Parathyroid adenoma (tissue), 2 donors: ENCODE results near the gene SHC2.

Source experiments
- H2AFZ ChIP-seq: fragments of 300-600 bp; sonication (generic); one replicate; pipeline ENCODE4 v1.7.0; 2017; ENCODE audit warnings: antibody characterized with exemption, mild to moderate bottlenecking
- H3K27ac ChIP-seq: fragments of 300-600 bp; sonication (generic); one replicate; pipeline ENCODE4 v1.7.0; 2017
- H3K27me3 ChIP-seq: fragments of 300-600 bp; sonication (generic); one replicate; pipeline ENCODE4 v1.7.0; 2017; ENCODE audit warnings: low read length; ENCODE audit not compliant: control insufficient read depth, insufficient read depth
- H3K36me3 ChIP-seq: fragments of 300-600 bp; sonication (generic); one replicate; pipeline ENCODE4 v1.7.0; 2017; ENCODE audit warnings: low read length; ENCODE audit not compliant: control insufficient read depth, insufficient read depth
- H3K4me1 ChIP-seq: fragments of 300-600 bp; sonication (generic); one replicate; pipeline ENCODE4 v1.7.0; 2017; ENCODE audit warnings: control low read depth
- H3K4me2 ChIP-seq: fragments of 300-600 bp; sonication (generic); one replicate; pipeline ENCODE4 v1.7.0; 2017; ENCODE audit warnings: low read length
- H3K4me3 ChIP-seq: fragments of 300-600 bp; sonication (generic); one replicate; pipeline ENCODE4 v1.7.0; 2017; ENCODE audit warnings: low read depth, low read length
- H3K79me2 ChIP-seq: fragments of 300-600 bp; sonication (generic); one replicate; pipeline ENCODE4 v1.7.0; 2017; ENCODE audit warnings: control low read depth
- H3K9ac ChIP-seq: fragments of 300-600 bp; sonication (generic); one replicate; pipeline ENCODE4 v1.7.0; 2017; ENCODE audit warnings: mild to moderate bottlenecking
- H3K9me3 ChIP-seq: fragments of 300-600 bp; sonication (generic); one replicate; pipeline ENCODE4 v1.7.0; 2017; ENCODE audit warnings: low read length; ENCODE audit not compliant: control insufficient read depth
- TF ChIP-seq, protein P1 (sequence below): fragments of 300-600 bp; sonication (generic); IDR thresholded peaks from one replicate; pipeline ENCODE4 v1.7.0; 2017; ENCODE audit warnings: antibody characterized with exemption, mild to moderate bottlenecking
- donor health status: primary hyperparathyroidism.

The SHC2 gene

DNA sequence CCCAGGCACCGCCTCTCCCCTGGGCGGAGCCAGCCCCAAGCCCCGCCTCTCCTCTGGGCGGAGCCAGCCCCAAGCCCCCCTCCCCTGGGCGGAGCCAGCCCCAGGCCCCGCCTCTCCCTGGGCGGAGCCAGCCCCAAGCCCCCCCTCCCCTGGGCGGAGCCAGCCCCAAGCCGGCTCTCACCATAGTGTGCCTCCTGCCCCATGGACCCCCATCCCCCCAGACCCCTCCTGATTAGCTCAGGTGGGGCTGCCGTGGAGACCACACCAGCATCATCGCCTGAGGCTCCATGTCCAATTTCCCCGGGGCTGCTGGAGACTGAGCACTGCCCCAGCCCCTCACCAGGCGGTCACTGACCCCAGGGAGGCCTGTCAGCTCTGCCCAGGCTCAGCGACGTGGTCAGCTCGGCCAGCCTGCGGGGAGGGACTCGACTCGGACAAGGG is 31.3 kb upstream of the SHC2 start:
- Histone ChIP-seq H3K36me3 (no peaks in the 10 kb centered on the region), H3K79me2 (no peaks in the 10 kb centered on the region), H2AFZ (no peak overlapping the region), H3K4me3 (no peak overlapping the region), H3K27me3 (no peaks in the 10 kb centered on the region), H3K9ac (no peak overlapping the region), H3K27ac (no peak overlapping the region), H3K4me1 (no peaks in the 10 kb centered on the region), H3K4me2 (no peak overlapping the region), H3K9me3 (no peaks in the 10 kb centered on the region)
- TF ChIP-seq, protein P1, sequence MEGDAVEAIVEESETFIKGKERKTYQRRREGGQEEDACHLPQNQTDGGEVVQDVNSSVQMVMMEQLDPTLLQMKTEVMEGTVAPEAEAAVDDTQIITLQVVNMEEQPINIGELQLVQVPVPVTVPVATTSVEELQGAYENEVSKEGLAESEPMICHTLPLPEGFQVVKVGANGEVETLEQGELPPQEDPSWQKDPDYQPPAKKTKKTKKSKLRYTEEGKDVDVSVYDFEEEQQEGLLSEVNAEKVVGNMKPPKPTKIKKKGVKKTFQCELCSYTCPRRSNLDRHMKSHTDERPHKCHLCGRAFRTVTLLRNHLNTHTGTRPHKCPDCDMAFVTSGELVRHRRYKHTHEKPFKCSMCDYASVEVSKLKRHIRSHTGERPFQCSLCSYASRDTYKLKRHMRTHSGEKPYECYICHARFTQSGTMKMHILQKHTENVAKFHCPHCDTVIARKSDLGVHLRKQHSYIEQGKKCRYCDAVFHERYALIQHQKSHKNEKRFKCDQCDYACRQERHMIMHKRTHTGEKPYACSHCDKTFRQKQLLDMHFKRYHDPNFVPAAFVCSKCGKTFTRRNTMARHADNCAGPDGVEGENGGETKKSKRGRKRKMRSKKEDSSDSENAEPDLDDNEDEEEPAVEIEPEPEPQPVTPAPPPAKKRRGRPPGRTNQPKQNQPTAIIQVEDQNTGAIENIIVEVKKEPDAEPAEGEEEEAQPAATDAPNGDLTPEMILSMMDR, result no peak

DNA sequence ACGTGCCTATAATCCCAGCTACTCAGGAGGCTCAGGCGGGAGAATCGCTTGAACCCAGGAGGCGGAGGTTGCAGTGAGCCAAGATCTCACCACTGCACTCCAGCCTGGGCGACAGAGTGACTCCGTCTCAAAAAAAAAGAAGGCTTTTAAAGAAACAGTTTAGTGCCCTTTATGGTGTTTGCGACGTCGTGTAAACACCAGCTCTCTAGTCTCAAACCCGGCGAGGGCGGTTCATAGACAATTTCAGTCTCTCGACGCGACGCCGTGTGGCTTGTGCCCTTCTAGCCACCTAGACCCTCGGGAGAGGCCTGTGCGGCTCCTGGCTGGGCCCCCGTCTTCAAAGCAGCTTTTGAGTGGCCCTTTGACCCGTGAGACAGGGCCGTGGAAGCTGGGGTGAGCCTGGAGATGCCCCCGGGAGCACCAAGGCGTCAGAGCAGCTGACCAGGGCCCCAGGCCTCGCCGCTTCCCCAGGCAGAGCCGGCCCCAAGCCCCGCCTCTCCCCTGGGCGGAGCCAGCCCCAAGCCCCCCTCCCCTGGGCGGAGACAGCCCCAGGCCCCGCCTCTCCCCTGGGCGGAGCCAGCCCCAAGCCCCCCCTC is 30.4 kb upstream of the SHC2 start:
- H3K9ac ChIP-seq, result no peak overlapping the region
- no peaks in the 10 kb centered on the region for H3K27me3 ChIP-seq
- H3K4me3 ChIP-seq, result no peak overlapping the region
- H3K36me3 ChIP-seq, result no peaks in the 10 kb centered on the region
- H3K4me1 ChIP-seq, result no peaks in the 10 kb centered on the region
- H3K4me2 ChIP-seq, result no peak overlapping the region
- H2AFZ ChIP-seq, result no peak overlapping the region
- no peaks in the 10 kb centered on the region for H3K9me3 ChIP-seq
- H3K27ac ChIP-seq, result no peak overlapping the region
- no peaks in the 10 kb centered on the region for H3K79me2 ChIP-seq
- TF ChIP-seq, protein P1, result no peak

DNA sequence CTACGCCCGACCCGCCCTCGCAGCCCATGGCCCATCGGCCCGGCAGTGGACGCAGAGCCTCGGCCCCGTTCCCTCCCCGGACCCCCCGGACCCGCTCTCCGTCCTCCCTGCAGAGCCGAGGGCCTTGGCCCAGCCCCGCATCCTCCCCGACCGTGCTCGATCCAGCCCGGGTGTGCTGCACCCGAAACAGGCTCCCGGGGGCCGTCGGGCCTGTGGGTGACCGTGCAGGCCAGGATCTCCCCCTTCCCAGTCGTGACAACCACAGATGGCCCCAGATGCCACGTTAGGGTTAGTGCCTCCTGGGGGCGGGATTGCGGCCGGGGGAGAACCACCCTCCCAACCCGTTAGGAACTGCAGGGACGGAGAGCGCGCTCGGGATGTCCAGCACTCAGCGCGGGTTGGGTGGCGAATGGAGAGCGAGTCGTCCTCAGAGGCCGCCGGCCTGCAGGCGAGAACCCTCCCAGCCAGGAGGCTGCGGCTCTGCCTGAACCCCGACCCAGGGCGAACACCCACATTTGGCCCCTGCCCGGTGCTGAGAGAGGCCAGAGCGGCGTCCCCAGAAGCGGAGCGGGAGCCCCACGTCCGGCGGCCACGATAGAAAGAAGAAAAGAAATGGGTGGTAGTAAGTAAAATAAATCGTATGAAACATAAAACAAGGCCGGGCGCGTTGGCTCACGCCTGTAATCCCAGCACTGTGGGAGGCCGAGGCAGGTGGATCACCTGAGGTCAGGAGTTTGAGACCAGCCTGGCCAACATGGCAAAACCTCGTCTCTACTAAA is 28.8 kb upstream of the SHC2 start:
- peak overlapping the region; percentile 98 for H3K4me2 ChIP-seq
- H3K27me3 ChIP-seq, result no peaks in the 10 kb centered on the region
- no peaks in the 10 kb centered on the region for H3K4me1 ChIP-seq
- peak overlapping the region; percentile 86 for H3K27ac ChIP-seq
- H3K9ac ChIP-seq, result peak overlapping the region; percentile 90
- TF ChIP-seq, protein P1, result no peak
- peak overlapping the region; percentile 97 for H2AFZ ChIP-seq
- peak overlapping the region; percentile 87 for H3K4me3 ChIP-seq
- H3K9me3 ChIP-seq, result no peaks in the 10 kb centered on the region
- no peaks in the 10 kb centered on the region for H3K79me2 ChIP-seq
- no peaks in the 10 kb centered on the region for H3K36me3 ChIP-seq

DNA sequence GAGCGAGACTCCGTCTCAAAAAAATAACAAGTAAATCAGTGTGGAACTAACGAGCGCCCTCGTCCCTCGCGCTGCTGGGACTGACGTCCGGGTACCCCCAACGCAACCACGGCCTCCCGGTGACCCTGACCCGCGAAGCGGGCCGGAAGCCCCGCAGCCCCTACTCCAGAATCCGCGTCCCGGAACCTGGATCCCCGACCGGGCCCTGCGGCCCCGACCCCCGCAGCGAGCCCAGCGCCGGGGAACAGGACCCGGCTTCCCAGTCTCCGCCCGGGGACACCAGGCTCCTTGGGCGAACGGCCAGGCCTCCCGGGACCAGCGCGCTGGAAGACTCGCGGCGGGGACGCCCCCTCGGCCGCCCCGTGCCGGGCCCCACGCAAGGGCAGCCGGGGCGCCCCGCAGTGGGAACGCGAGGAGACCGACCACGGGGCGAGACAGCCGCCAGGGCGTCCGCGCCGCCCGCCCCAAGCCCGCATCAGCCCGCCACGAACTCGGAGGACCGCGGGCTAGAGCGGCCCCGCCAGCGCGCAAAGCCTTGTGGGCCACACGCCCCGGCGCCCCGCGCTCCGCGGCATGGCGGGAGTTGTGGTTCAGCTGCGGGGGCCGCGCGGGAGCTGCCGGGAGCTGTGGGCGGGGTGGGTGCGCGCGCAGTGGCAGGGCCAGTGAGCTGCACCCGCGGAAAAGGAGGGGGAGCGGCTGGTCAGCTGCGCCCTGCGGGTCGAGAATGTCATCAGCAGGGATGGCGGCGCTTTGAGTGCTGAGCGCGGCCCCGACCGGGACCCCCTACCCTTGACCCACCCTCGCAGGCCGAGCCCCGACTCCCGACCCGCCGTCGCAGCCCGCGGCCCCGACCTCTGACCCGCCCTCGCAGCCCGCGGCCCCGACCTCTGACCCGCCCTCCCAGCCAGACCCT is 27.9 kb upstream of the SHC2 start:
- TF ChIP-seq, protein P1, result no peak
- H3K27ac ChIP-seq, result peak overlapping the region; percentile 86
- no peaks in the 10 kb centered on the region for H3K4me1 ChIP-seq
- no peaks in the 10 kb centered on the region for H3K9me3 ChIP-seq
- H3K36me3 ChIP-seq, result no peaks in the 10 kb centered on the region
- peak overlapping the region; percentile 87 for H3K4me3 ChIP-seq
- H2AFZ ChIP-seq, result peak overlapping the region; percentile 97
- H3K9ac ChIP-seq, result peak overlapping the region; percentile 96
- peak overlapping the region; percentile 98 for H3K4me2 ChIP-seq
- no peaks in the 10 kb centered on the region for H3K27me3 ChIP-seq
- H3K79me2 ChIP-seq, result no peaks in the 10 kb centered on the region
